Neural cell (in vitro differentiated cells): ENCODE measurements around the gene ADCY2. TPM values are rescaled to one million over a fixed set of nuclear protein-coding genes. Genes with fewer than 3 reads are reported as not detected.

ENCODE experiments used
- H2AFZ ChIP-seq: fragments of 200-600, 300-800 bp; sonication (generic), shearing (Covaris generic); 2 replicates; pipeline ENCODE4 v1.6.0; 2014; ENCODE audit warnings: low read depth, mild to moderate bottlenecking, antibody characterized with exemption, low read length, moderate library complexity
- H3F3A ChIP-seq: fragments of 200-600 bp; shearing (Covaris generic); 2 replicates; pipeline ENCODE4 v1.6.1; 2016; ENCODE audit warnings: mild to moderate bottlenecking, moderate library complexity, mixed read lengths, antibody characterized with exemption, low read length; ENCODE audit not compliant: insufficient read depth, poor library complexity, severe bottlenecking
- H3K27ac ChIP-seq: fragments of 200-600, 300-800 bp; sonication (generic), shearing (Covaris generic); 2 replicates; pipeline ENCODE4 v1.5.1; 2014; ENCODE audit warnings: mild to moderate bottlenecking, low read length, moderate library complexity
- H3K27me3 ChIP-seq: fragments of 300-800, 200-600 bp; sonication (generic), shearing (Covaris generic); 2 replicates; pipeline ENCODE4 v1.6.0; 2014; ENCODE audit warnings: mild to moderate bottlenecking, low read depth, low read length, moderate library complexity; ENCODE audit not compliant: insufficient read depth
- H3K36me3 ChIP-seq: fragments of 300-800, 200-600 bp; sonication (generic), shearing (Covaris generic); 2 replicates; pipeline ENCODE4 v1.5.1; 2014; ENCODE audit warnings: mild to moderate bottlenecking, antibody characterized with exemption, low read length, moderate library complexity; ENCODE audit not compliant: insufficient read depth
- H3K4me2 ChIP-seq: fragments of 300-800, 200-600 bp; sonication (generic), shearing (Covaris generic); 2 replicates; pipeline ENCODE4 v1.6.0; 2014; ENCODE audit warnings: mild to moderate bottlenecking, low read length
- H3K4me3 ChIP-seq: fragments of 300-800, 200-600 bp; sonication (generic), shearing (Covaris generic); 2 replicates; pipeline ENCODE4 v1.5.1; 2014; ENCODE audit warnings: mild to moderate bottlenecking, low read length, moderate library complexity
- H3K79me2 ChIP-seq: fragments of 200-600 bp; shearing (Covaris generic); replicated peaks from 2 replicates; pipeline ENCODE4 v1.6.0; 2014; ENCODE audit warnings: mild to moderate bottlenecking, low read length, moderate library complexity; ENCODE audit not compliant: insufficient read depth
- H3K9ac ChIP-seq: fragments of 300-800, 200-600 bp; sonication (generic), shearing (Covaris generic); 2 replicates; pipeline ENCODE4 v1.6.1; 2016; ENCODE audit warnings: mild to moderate bottlenecking, low read length, mixed read lengths
- H3K9me2 ChIP-seq: fragments of 200-600 bp; shearing (Covaris generic); 2 replicates; pipeline ENCODE4 v1.6.1; 2016; ENCODE audit warnings: mild to moderate bottlenecking, low read length, mixed read lengths; ENCODE audit not compliant: insufficient read depth
- H3K9me3 ChIP-seq: fragments of 200-600, 300-800 bp; sonication (generic), shearing (Covaris generic); 2 replicates; pipeline ENCODE4 v1.6.1; 2016; ENCODE audit warnings: mild to moderate bottlenecking, mixed run types, low read length, moderate library complexity, mixed read lengths
- H4K20me1 ChIP-seq: fragments of 200-600 bp; shearing (Covaris generic); 2 replicates; pipeline ENCODE4 v1.6.1; 2016; ENCODE audit warnings: mild to moderate bottlenecking, mixed run types; ENCODE audit not compliant: insufficient read depth
- CTCF ChIP-seq: fragments of 450-650 bp; IDR thresholded peaks from 2 replicates; pipeline ENCODE4 v1.5.1; 2014; ENCODE audit warnings: antibody characterized with exemption, mild to moderate bottlenecking, moderate library complexity; ENCODE audit not compliant: poor library complexity, severe bottlenecking
- EP300 ChIP-seq: fragments of 450-650 bp; conservative IDR thresholded peaks from 2 replicates; pipeline ENCODE4 v1.6.1; 2014; ENCODE audit warnings: antibody characterized with exemption, mild to moderate bottlenecking, moderate library complexity; ENCODE audit not compliant: poor library complexity, severe bottlenecking
- EZH2 ChIP-seq: fragments of 200-600, 300-800 bp; shearing (Covaris generic), sonication (generic); IDR thresholded peaks from 2 replicates; pipeline ENCODE4 v1.6.1; 2014; ENCODE audit warnings: antibody characterized with exemption, low read length, borderline replicate concordance, mild to moderate bottlenecking; ENCODE audit not compliant: insufficient read depth, poor library complexity, severe bottlenecking
- MXI1 ChIP-seq: fragments of 450-650 bp; conservative IDR thresholded peaks from 2 replicates; pipeline ENCODE4 v1.6.1; 2014; ENCODE audit warnings: antibody characterized with exemption, mild to moderate bottlenecking; ENCODE audit not compliant: poor library complexity, severe bottlenecking
- POLR2AphosphoS5 ChIP-seq: IDR thresholded peaks from 2 replicates; pipeline ENCODE4 v1.6.1; 2012
- RAD21 ChIP-seq: fragments of 450-650 bp; conservative IDR thresholded peaks from 2 replicates; pipeline ENCODE4 v1.6.1; 2014; ENCODE audit warnings: antibody characterized with exemption, mild to moderate bottlenecking, moderate library complexity
- REST ChIP-seq: IDR thresholded peaks from 2 replicates; pipeline ENCODE4 v1.6.1; 2012; ENCODE audit warnings: borderline replicate concordance
- SMC3 ChIP-seq: fragments of 450-650 bp; conservative IDR thresholded peaks from 2 replicates; pipeline ENCODE4 v1.6.1; 2014; ENCODE audit warnings: antibody characterized with exemption, mild to moderate bottlenecking, moderate library complexity; ENCODE audit not compliant: poor library complexity
- TAF1 ChIP-seq: IDR thresholded peaks from 2 replicates; pipeline ENCODE4 v1.6.1; 2012; ENCODE audit warnings: low read depth
- polyA plus RNA-seq: library from polyadenylated mRNA; depleted of rRNA; stranded (reverse); fragments of >200 nt; gene quantifications from 2 replicates; pipeline ENCODE4 v1.2.3, GENCODE V29; 2014

ADCY2 gene
- polyA plus RNA-seq, 1 donor from 2014 or later = 1.9 TPM

DNA sequence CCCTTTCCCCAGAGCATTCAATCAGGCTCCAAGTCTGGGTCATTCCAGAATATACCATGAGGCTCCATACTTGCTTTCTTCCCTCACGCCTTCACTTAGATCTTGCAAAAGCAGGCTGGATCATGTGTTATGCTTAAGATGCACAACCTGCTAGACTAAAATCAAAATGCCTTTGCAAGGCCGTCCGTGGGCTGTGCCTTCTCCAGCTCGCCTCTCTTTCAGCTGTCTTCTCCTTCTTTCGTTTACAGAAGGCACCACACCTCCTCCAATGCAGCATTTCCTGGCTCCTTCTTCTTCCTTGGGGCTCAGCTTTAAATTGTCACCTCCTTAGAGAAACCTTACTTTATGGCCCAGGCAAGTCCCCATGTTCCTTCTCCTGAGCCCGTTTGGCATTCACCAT, 150.6 kb downstream of the ADCY2 start:
- no peak overlapping the region for H3K9ac ChIP-seq
- H3K9me2 ChIP-seq = no peaks in the 10 kb centered on the region
- no peak overlapping the region for H3K27ac ChIP-seq
- no peaks in the 10 kb centered on the region for H3K9me3 ChIP-seq
- H4K20me1 ChIP-seq = no peaks in the 10 kb centered on the region
- H3K27me3 ChIP-seq = no peaks in the 10 kb centered on the region
- no peaks in the 10 kb centered on the region for H3K36me3 ChIP-seq
- no peaks in the 10 kb centered on the region for H3K79me2 ChIP-seq
- no peak overlapping the region for H2AFZ ChIP-seq
- H3K4me3 ChIP-seq = no peak overlapping the region
- H3F3A ChIP-seq = no peaks in the 10 kb centered on the region
- H3K4me2 ChIP-seq = no peak overlapping the region
- no peak for TF ChIP-seq RAD21
- TF ChIP-seq TAF1 = no peak
- TF ChIP-seq SMC3 = no peak
- no peak for TF ChIP-seq EZH2
- TF ChIP-seq REST = no peak
- no peak for TF ChIP-seq CTCF
- TF ChIP-seq MXI1 = no peak
- TF ChIP-seq EP300 = no peak
- no peak for TF ChIP-seq POLR2AphosphoS5

DNA sequence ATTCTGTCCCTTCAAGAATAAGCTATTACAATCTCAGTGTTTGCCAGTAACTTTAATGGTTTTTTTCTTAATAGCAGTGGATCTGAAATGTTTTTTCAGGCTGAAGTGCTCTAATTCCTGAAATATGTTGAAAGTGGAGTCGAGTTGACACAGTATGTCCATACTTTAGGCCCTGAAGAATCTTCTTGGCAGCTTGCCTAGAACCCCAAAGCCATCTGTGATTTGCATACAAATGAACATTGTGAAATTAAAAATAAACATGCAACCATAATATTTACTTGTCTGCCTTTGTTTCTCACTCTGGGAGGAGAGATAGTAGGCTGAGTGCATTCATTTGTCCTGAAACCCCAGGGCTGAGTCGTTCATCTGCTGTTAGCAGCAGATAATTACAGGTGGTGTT, 152.7 kb downstream of the ADCY2 start:
- Histone ChIP-seq H3K9me2 (no peaks in the 10 kb centered on the region), H3K4me3 (no peak overlapping the region), H3K9ac (no peak overlapping the region), H3K36me3 (no peaks in the 10 kb centered on the region), H3K9me3 (no peaks in the 10 kb centered on the region), H4K20me1 (no peaks in the 10 kb centered on the region), H3F3A (no peaks in the 10 kb centered on the region), H3K27me3 (no peaks in the 10 kb centered on the region), H3K79me2 (no peaks in the 10 kb centered on the region), H2AFZ (no peak overlapping the region), H3K27ac (no peak overlapping the region), H3K4me2 (no peak overlapping the region)
- TF ChIP-seq EP300 (no peak), EZH2 (no peak), SMC3 (no peak), TAF1 (no peak), POLR2AphosphoS5 (no peak), REST (no peak), MXI1 (no peak), RAD21 (no peak), CTCF (no peak)
